ENCODE data around the gene VSX2. TPM values are rescaled to one million over a fixed set of nuclear protein-coding genes. Genes with fewer than 3 reads are reported as not detected.

The VSX2 gene
- total RNA-seq, 1 donor from 2014 or later = not detected

DNA sequence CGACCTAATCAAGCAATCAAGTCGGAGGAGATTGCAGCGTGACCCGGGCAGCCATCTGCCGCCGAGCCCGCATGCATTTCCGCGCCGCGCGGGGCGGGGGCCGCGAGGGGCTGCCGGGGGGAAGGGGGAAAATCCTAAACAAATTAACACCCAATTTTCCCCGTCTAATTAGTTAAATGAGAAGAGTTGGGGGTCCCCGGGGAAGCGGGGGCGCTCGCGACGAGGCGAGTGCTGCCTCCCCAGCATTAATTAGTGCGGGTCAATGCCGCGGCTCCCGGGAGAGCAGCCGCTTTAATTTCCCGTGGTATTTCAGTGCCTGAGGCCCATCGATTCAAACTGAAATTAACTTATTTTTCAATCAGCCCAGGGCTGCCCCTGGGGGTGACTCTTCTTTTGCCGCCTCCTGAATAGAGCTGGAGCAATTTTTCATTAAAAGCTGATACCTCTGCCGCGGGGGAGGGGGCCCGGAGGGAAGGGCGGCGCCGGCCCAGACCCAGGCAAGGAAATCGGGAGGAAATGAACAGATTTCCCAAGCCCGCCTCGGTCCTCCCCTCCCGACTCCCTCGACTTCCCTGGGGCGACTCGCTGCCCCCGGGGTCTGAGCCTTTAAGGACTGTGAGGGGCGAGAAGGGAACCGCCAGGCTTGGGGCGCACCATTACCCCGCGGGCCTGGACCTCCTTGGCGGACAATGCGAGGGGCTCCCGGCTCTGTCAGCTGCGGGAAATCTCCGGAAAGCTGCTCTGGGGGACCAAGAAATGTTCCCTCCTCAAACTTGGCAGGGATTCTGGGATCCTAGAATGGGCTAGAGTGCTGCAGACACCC, 18.9 kb downstream of the VSX2 start:
- Histone ChIP-seq H3K4me3 (peak overlapping the region; percentile 64 to 81), H3K27ac (no peak overlapping the region), H3K27me3 (peaks cover 4% of the 10 kb centered on the region), H3K4me1 (peaks cover 5 to 10% of the 10 kb centered on the region in 2 donors), H3K36me3 (no peaks in the 10 kb centered on the region), H3K9me3 (no peaks in the 10 kb centered on the region)
- no peak for DNase-seq (ENCODE audit: low spot score in 2 of 2)
- TF ChIP-seq, protein P1, sequence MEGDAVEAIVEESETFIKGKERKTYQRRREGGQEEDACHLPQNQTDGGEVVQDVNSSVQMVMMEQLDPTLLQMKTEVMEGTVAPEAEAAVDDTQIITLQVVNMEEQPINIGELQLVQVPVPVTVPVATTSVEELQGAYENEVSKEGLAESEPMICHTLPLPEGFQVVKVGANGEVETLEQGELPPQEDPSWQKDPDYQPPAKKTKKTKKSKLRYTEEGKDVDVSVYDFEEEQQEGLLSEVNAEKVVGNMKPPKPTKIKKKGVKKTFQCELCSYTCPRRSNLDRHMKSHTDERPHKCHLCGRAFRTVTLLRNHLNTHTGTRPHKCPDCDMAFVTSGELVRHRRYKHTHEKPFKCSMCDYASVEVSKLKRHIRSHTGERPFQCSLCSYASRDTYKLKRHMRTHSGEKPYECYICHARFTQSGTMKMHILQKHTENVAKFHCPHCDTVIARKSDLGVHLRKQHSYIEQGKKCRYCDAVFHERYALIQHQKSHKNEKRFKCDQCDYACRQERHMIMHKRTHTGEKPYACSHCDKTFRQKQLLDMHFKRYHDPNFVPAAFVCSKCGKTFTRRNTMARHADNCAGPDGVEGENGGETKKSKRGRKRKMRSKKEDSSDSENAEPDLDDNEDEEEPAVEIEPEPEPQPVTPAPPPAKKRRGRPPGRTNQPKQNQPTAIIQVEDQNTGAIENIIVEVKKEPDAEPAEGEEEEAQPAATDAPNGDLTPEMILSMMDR (IDR thresholded peaks at IDR 0.05) = no peak
- intact Hi-C loops (cut with DNase I) = no loop called here

DNA sequence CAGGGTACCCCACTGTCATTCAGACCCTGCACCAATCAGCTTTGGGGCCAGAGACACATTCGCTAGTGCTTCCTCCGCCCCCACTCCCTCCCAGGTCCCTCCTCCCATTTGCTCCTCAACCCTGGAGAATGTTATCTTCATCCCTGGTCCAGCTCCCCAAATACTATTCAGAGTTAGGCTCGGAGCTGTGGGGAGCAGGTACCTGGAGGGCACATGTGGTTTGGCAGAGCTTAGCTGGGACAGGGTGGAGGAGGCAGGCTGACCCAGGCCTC, 19.5 kb downstream of the VSX2 start:
- no peak for DNase-seq (ENCODE audit: low spot score in 2 of 2)
- peaks cover 4% of the 10 kb centered on the region for H3K27me3 ChIP-seq
- H3K36me3 ChIP-seq = no peaks in the 10 kb centered on the region
- TF ChIP-seq, protein P1 (IDR thresholded peaks at IDR 0.05) = no peak
- intact Hi-C loops (cut with DNase I) = no loop called here
- no peaks in the 10 kb centered on the region for H3K9me3 ChIP-seq
- peak overlapping the region in 1 of 2 donors; percentile 81 for H3K4me3 ChIP-seq
- peaks cover 5 to 10% of the 10 kb centered on the region in 2 donors for H3K4me1 ChIP-seq
- no peak overlapping the region for H3K27ac ChIP-seq

DNA sequence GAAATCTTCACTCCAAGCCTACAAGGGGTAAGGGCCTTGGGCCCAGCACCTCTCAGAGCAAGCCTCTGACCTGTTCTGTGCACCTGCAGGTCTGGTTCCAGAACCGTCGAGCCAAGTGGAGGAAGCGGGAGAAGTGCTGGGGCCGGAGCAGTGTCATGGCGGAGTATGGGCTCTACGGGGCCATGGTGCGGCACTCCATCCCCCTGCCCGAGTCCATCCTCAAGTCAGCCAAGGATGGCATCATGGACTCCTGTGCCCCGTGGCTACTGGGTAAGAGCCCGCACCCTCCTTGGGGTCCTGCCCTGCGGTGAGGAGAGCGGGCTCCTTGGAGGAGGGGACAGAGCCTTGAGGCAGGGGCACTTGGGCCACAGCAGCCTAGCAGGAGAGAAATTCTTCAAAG, 20.3 kb downstream of the VSX2 start:
- no peak overlapping the region for H3K27ac ChIP-seq
- no peak overlapping the region for H3K4me3 ChIP-seq
- no peak for DNase-seq (ENCODE audit: low spot score in 2 of 2)
- peaks cover 5 to 10% of the 10 kb centered on the region in 2 donors for H3K4me1 ChIP-seq
- no peaks in the 10 kb centered on the region for H3K9me3 ChIP-seq
- peaks cover 4% of the 10 kb centered on the region for H3K27me3 ChIP-seq
- no peaks in the 10 kb centered on the region for H3K36me3 ChIP-seq
- intact Hi-C loops (cut with DNase I) = no loop called here
- TF ChIP-seq, protein P1 (IDR thresholded peaks at IDR 0.05) = no peak

DNA sequence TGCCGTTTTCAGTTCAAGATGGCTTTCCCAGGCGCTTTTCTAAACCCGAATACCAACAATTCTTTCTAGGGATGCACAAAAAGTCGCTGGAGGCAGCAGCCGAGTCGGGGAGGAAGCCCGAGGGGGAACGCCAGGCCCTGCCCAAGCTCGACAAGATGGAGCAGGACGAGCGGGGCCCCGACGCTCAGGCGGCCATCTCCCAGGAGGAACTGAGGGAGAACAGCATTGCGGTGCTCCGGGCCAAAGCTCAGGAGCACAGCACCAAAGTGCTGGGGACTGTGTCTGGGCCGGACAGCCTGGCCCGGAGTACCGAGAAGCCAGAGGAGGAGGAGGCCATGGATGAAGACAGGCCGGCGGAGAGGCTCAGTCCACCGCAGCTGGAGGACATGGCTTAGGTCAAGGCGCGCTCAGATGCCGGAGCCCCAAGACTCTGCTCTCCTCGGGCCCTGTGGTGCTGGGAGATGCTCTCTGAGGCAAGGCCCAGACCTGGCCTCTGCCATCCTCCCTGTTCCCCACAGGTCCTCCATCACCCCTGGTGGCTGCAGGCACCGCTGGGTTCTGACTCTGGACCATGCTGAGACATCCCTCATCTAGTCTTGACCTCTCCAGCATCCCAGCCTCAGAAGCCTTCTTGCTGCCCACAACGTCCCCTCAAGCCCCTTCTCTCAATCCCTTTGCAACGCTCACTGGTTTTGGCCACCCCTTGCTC, 21.4 kb downstream of the VSX2 start:
- H3K9me3 ChIP-seq = no peaks in the 10 kb centered on the region
- intact Hi-C loops (cut with DNase I) = no loop called here
- no peak for DNase-seq (ENCODE audit: low spot score in 2 of 2)

DNA sequence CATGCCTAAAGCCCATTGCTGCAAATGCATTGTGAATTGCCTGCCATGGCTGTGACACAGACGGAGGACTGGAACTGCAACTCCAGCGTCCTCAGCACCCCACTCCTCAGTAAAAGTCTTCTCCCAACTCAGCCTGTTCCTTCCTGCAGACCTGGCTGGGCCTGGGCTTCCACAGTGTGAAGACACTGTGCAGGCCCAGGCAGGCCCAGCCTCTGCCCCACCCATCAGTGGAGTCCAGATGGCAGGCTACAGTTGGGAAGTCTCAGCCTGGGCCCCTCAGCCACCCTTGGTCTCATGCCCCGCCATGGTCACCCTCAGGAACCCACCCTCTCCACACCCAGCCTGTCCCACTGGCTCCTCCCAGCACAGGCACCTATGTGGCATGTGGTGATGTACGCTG, 22.0 kb downstream of the VSX2 start:
- intact Hi-C loops (cut with DNase I) = no loop called here
- DNase-seq (ENCODE audit: low spot score in 2 of 2) = no peak

More for the DNA sequence above, 21.4 kb downstream of the VSX2 start:
- Histone ChIP-seq H3K36me3 (no peaks in the 10 kb centered on the region), H3K27me3 (peaks cover 4% of the 10 kb centered on the region), H3K4me1 (peaks cover 5 to 10% of the 10 kb centered on the region in 2 donors), H3K27ac (no peak overlapping the region), H3K4me3 (no peak overlapping the region)
- TF ChIP-seq, protein P1 (IDR thresholded peaks at IDR 0.05) = no peak

More for the DNA sequence above, 22.0 kb downstream of the VSX2 start:
- Histone ChIP-seq H3K27ac (no peak overlapping the region), H3K27me3 (peaks cover 4% of the 10 kb centered on the region), H3K4me1 (peaks cover 5 to 10% of the 10 kb centered on the region in 2 donors), H3K4me3 (no peak overlapping the region), H3K36me3 (no peaks in the 10 kb centered on the region), H3K9me3 (no peaks in the 10 kb centered on the region)
- TF ChIP-seq, protein P1 (IDR thresholded peaks at IDR 0.05) = no peak
